ENCODE data around the gene COLEC12.

Gene COLEC12

DNA sequence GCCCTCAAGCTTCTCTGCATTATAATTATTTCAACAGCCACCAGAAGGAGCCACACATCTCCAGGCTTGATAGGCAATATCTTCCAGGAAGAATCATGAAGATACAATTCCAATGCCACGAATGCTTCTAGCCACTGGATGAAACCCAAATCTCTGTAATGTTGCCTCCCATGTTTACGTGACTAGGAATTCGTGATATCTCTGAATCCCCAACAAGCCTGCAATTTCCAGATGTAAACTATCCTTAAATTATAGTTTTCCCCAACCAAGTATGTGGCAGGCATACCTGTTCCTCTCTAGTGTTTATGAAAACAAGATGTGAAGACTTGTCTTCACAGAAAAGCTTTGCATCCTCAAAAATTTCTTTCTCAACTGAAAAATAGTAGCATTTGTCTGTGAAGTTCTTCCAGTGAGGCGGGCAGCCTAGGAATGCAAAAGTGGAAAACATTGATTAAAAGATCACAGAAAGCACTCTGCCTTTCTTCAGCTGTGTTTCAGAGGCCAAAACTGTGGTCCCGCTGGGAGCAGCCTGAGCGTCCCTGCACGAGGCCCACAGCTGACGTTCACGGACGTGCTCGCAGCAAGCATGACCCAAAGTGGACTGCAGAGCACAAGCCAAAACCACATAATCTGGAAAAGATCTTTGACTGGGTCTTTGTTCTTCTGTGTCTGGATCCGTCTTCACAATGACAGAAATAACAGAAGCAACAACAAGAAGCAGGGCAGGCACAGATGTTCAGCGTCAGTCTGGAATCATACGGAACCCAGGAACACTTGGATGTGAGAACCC, 167.6 kb downstream of the COLEC12 start:
- H3K4me3 ChIP-seq (ENCODE audit: insufficient read depth, low read depth, low read length) = no peak overlapping the region
- no peaks in the 10 kb centered on the region for H3K27me3 ChIP-seq (ENCODE audit: control insufficient read depth, insufficient read depth, low read length, poor library complexity, severe bottlenecking)
- no peak overlapping the region for H3K27ac ChIP-seq (ENCODE audit: insufficient read depth, low read depth, low read length, poor library complexity, severe bottlenecking)
- H3K36me3 ChIP-seq (ENCODE audit: control insufficient read depth, insufficient read depth, low read length) = peaks cover 5% of the 10 kb centered on the region
- H3K9me3 ChIP-seq (ENCODE audit: control insufficient read depth, low read length) = no peaks in the 10 kb centered on the region
- 94 to 96% methylated on average over 14 of the region's 14 CpGs for WGBS, 2 experiments
- no peaks in the 10 kb centered on the region for H3K4me1 ChIP-seq (ENCODE audit: control insufficient read depth, insufficient read depth, low read length)

DNA sequence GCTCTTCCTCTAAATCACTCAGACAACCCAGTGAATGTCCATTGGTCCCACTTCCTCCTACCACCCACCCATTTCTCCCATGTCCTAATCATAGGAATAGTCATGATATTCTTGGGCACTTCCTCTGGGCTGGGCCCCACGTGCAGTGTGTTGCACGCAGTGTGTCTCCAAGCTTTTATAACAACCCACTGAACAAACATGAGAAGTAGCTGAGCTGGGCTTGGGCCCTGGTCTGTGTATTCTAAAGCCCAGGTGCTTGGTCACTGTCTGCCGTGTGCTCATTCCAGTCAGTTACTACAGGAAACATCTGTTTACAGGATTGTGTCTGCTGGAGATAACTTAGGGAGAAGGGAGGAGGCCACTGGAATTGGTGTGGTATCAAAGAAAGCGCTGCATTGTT, 168.5 kb downstream of the COLEC12 start:
- Histone ChIP-seq H3K4me1 (ENCODE audit: control insufficient read depth, insufficient read depth, low read length) (no peaks in the 10 kb centered on the region), H3K27ac (ENCODE audit: insufficient read depth, low read depth, low read length, poor library complexity, severe bottlenecking) (no peak overlapping the region), H3K27me3 (ENCODE audit: control insufficient read depth, insufficient read depth, low read length, poor library complexity, severe bottlenecking) (no peaks in the 10 kb centered on the region), H3K9me3 (ENCODE audit: control insufficient read depth, low read length) (no peaks in the 10 kb centered on the region), H3K36me3 (ENCODE audit: control insufficient read depth, insufficient read depth, low read length) (peaks cover 9% of the 10 kb centered on the region), H3K4me3 (ENCODE audit: insufficient read depth, low read depth, low read length) (no peak overlapping the region)
- WGBS, 2 experiments = 91% methylated on average over 4 of the region's 4 CpGs

DNA sequence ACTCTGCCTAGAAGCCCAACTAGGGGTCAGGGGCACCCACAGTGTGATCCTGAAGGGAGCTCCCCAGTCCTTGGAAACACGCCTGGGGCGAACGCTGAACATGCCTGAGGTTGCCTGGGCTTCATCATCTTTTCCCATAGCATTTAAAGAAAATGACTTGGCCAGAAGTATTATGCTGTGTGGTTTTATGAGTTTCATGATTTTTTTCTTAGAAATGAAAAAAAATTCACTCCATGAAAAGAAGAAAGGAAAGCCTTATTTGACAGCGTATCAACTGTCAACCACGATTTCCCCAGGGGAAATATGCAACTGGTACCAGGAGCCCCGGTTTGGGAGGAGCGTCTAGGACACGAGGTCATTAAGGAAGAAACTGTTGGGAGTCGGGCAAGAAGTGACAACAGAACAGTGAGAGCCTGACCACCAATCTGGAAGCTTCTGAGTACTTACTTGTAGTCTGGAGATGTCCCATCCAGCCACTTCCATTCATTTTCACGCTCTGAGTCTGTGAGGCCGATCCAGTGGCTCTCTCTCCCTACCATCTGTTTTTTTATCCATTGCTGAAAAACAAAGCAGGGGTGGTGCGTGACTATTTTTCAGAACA, 169.2 kb downstream of the COLEC12 start:
- peaks cover 9% of the 10 kb centered on the region for H3K36me3 ChIP-seq (ENCODE audit: control insufficient read depth, insufficient read depth, low read length)
- no peak overlapping the region for H3K27ac ChIP-seq (ENCODE audit: insufficient read depth, low read depth, low read length, poor library complexity, severe bottlenecking)
- no peaks in the 10 kb centered on the region for H3K4me1 ChIP-seq (ENCODE audit: control insufficient read depth, insufficient read depth, low read length)
- no peaks in the 10 kb centered on the region for H3K27me3 ChIP-seq (ENCODE audit: control insufficient read depth, insufficient read depth, low read length, poor library complexity, severe bottlenecking)
- WGBS, 2 experiments = 89 to 91% methylated on average over 11 to 12 of the region's 12 CpGs
- no peak overlapping the region for H3K4me3 ChIP-seq (ENCODE audit: insufficient read depth, low read depth, low read length)
- no peaks in the 10 kb centered on the region for H3K9me3 ChIP-seq (ENCODE audit: control insufficient read depth, low read length)

DNA sequence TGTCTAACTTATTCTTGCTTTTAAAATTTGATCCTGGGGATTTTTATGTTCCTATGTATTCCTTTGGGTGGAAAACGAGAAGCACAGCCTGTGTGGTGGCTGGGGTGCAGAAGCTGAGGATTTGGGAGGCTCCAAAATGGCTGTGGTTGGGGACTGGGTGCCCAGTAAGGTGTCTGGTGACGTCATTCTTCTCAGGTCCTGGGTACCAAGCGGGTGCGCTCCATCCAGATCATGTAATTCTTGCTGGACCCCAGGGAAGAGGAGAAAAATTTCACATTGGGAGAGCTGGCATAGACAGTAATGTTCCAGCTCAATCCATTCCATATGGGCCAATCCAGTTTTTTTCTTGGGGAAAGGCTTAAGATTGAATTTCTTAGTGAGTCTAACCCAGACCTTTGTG, 171.6 kb downstream of the COLEC12 start:
- Histone ChIP-seq H3K27me3 (ENCODE audit: control insufficient read depth, insufficient read depth, low read length, poor library complexity, severe bottlenecking) (no peaks in the 10 kb centered on the region), H3K4me1 (ENCODE audit: control insufficient read depth, insufficient read depth, low read length) (no peaks in the 10 kb centered on the region), H3K27ac (ENCODE audit: insufficient read depth, low read depth, low read length, poor library complexity, severe bottlenecking) (no peak overlapping the region), H3K36me3 (ENCODE audit: control insufficient read depth, insufficient read depth, low read length) (peaks cover 4% of the 10 kb centered on the region), H3K4me3 (ENCODE audit: insufficient read depth, low read depth, low read length) (no peak overlapping the region), H3K9me3 (ENCODE audit: control insufficient read depth, low read length) (no peaks in the 10 kb centered on the region)
- WGBS, 2 experiments = 94 to 95% methylated on average over 4 of the region's 4 CpGs

DNA sequence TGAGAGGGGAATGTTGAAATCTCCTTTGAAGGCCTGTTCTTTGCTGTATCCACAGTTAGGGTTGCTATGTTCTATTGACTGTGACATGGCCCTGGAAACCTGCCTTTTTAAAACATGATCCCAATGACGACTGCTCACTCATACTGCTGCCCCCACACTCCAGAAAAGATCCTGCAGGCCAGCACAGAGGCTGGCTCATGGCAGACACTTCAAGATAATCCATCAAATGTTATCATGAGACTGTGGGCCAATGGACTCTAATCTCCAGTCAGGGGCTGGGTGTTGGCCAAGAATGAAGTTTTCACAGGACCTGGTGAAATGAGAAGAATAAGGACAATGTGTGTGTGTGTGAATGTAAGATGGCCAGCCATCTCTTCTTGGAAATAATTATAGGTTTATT, 173.7 kb downstream of the COLEC12 start:
- 85 to 88% methylated on average over 1 of the region's 1 CpG for WGBS, 2 experiments
- no peaks in the 10 kb centered on the region for H3K27me3 ChIP-seq (ENCODE audit: control insufficient read depth, insufficient read depth, low read length, poor library complexity, severe bottlenecking)
- H3K4me1 ChIP-seq (ENCODE audit: control insufficient read depth, insufficient read depth, low read length) = no peaks in the 10 kb centered on the region
- H3K36me3 ChIP-seq (ENCODE audit: control insufficient read depth, insufficient read depth, low read length) = peaks cover 4% of the 10 kb centered on the region
- no peaks in the 10 kb centered on the region for H3K9me3 ChIP-seq (ENCODE audit: control insufficient read depth, low read length)
- H3K4me3 ChIP-seq (ENCODE audit: insufficient read depth, low read depth, low read length) = no peak overlapping the region
- no peak overlapping the region for H3K27ac ChIP-seq (ENCODE audit: insufficient read depth, low read depth, low read length, poor library complexity, severe bottlenecking)

DNA sequence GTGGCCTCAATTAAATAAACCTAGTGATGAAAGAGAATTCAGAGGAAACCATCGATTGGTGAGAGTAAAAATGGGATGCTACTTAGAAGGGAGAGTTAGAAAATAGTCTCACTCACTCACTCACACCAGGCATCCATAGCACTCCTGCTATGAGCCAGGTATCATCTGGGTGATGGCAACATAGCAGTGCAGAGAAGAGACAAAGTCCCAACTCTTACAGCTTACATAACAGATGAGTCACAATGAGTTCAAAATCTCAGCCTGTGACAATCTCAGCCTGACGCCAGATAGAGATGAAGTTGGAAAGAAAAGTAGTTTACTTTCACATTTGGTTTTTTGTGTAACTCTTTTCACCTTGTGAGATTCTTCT, 177.3 kb downstream of the COLEC12 start:
- WGBS, 2 experiments = 95 to 97% methylated on average over 1 of the region's 2 CpGs
- Histone ChIP-seq H3K4me1 (ENCODE audit: control insufficient read depth, insufficient read depth, low read length) (no peaks in the 10 kb centered on the region), H3K27ac (ENCODE audit: insufficient read depth, low read depth, low read length, poor library complexity, severe bottlenecking) (no peak overlapping the region), H3K36me3 (ENCODE audit: control insufficient read depth, insufficient read depth, low read length) (peaks cover 9% of the 10 kb centered on the region), H3K27me3 (ENCODE audit: control insufficient read depth, insufficient read depth, low read length, poor library complexity, severe bottlenecking) (no peaks in the 10 kb centered on the region), H3K9me3 (ENCODE audit: control insufficient read depth, low read length) (no peaks in the 10 kb centered on the region), H3K4me3 (ENCODE audit: insufficient read depth, low read depth, low read length) (no peak overlapping the region)

DNA sequence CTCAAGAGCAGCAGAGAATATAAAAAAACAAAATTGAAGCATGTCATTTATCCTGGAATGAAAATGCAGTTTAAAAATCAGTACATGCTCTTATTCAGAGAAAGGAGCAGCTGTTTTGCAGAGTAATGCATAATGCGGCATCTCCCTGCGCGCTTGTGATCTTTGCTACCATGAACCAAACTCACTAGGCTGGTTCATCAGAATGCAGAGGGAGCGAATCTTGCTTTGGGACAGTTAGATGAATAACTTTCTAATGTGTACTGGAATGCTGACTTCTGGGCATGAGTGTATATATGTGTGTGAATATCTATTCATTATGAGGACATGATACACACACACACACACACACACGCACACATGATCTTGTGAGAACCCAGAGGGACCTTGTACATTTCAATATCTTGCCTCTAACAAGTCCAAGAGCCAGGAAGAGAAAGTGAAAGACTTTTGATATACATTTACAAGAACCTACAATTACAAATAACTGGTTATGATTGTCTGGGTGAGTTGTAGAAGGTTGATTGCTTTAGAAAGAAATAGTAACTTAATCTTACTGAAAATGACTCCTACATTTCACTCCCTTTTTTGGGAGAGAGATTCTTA, 178.5 kb downstream of the COLEC12 start:
- no peak overlapping the region for H3K4me3 ChIP-seq (ENCODE audit: insufficient read depth, low read depth, low read length)
- no peak overlapping the region for H3K27ac ChIP-seq (ENCODE audit: insufficient read depth, low read depth, low read length, poor library complexity, severe bottlenecking)
- H3K36me3 ChIP-seq (ENCODE audit: control insufficient read depth, insufficient read depth, low read length) = peaks cover 5% of the 10 kb centered on the region
- WGBS, 2 experiments = 90 to 100% methylated on average over 4 to 5 of the region's 5 CpGs
- H3K27me3 ChIP-seq (ENCODE audit: control insufficient read depth, insufficient read depth, low read length, poor library complexity, severe bottlenecking) = no peaks in the 10 kb centered on the region
- H3K4me1 ChIP-seq (ENCODE audit: control insufficient read depth, insufficient read depth, low read length) = no peaks in the 10 kb centered on the region
- H3K9me3 ChIP-seq (ENCODE audit: control insufficient read depth, low read length) = no peaks in the 10 kb centered on the region

DNA sequence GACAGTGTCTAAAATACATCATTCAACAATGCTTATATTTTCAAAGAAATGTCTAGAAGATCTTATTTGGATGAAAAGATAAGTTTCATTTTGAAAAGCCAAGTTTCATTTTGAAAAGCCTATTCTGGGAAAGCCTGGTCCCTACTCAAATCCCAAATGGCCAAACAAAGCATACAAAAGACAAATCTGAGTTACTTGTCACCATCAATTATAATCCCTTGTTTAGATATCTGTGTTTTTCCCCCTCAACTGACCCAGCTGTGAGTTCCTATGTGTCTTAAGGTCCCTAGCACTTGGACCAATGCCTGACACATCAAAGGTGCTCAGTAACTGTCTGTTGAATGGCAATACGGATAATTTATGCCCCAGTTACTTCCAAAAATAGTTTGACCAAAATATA, 180.3 kb downstream of the COLEC12 start:
- Histone ChIP-seq H3K4me1 (ENCODE audit: control insufficient read depth, insufficient read depth, low read length) (no peaks in the 10 kb centered on the region), H3K36me3 (ENCODE audit: control insufficient read depth, insufficient read depth, low read length) (peaks cover 5% of the 10 kb centered on the region), H3K9me3 (ENCODE audit: control insufficient read depth, low read length) (no peaks in the 10 kb centered on the region), H3K4me3 (ENCODE audit: insufficient read depth, low read depth, low read length) (no peak overlapping the region), H3K27ac (ENCODE audit: insufficient read depth, low read depth, low read length, poor library complexity, severe bottlenecking) (no peak overlapping the region), H3K27me3 (ENCODE audit: control insufficient read depth, insufficient read depth, low read length, poor library complexity, severe bottlenecking) (no peaks in the 10 kb centered on the region)
- 88% methylated on average over 1 of the region's 1 CpG; no CpG with 5 or more reads in 1 of the 2 experiments for WGBS, 2 experiments

DNA sequence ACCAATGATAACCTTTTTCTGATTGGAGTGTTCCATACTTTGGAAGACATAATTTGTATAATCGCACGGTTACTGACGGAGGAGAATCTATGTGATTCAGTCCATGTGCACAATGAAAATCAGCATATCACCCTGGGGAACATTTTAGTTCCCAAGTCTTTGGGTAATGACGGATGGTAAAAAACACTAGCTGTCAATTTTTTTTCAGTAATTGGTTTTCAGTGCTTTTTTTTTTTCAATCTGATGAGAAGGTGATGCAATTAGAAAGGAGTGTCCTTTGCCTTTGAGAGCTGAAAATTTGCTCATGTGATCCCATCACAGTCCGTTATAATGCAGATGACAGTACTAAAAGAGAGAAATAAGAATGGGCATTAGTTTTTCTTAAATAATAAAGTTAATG, 180.8 kb downstream of the COLEC12 start:
- no peak overlapping the region for H3K27ac ChIP-seq (ENCODE audit: insufficient read depth, low read depth, low read length, poor library complexity, severe bottlenecking)
- WGBS, 2 experiments = 96 to 97% methylated on average over 5 of the region's 5 CpGs
- peaks cover 5% of the 10 kb centered on the region for H3K36me3 ChIP-seq (ENCODE audit: control insufficient read depth, insufficient read depth, low read length)
- H3K4me3 ChIP-seq (ENCODE audit: insufficient read depth, low read depth, low read length) = no peak overlapping the region
- H3K27me3 ChIP-seq (ENCODE audit: control insufficient read depth, insufficient read depth, low read length, poor library complexity, severe bottlenecking) = no peaks in the 10 kb centered on the region
- no peaks in the 10 kb centered on the region for H3K9me3 ChIP-seq (ENCODE audit: control insufficient read depth, low read length)
- no peaks in the 10 kb centered on the region for H3K4me1 ChIP-seq (ENCODE audit: control insufficient read depth, insufficient read depth, low read length)

DNA sequence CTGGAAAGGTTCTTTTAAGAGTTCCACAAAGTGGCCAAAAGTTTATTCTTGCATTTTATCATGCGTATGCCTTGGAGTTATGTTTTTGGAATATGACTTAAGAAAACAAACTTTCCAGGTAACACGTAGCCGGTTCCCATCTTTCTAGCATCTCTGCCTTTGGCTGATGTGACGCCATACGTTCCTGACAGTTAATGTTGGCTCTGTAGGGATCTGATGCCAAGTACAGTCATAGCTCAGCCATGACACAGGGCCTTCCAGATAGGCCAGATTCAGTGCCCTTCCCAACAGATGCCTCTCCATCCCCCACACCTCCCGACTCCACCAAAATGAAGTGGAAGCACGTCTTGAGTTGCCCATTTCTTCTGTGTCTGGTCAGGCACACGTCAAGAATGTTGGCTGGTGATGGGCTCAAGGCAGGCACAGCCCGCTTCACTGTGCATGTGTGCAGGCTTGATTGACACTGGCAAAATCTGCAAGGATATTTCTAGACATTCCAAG, 181.7 kb downstream of the COLEC12 start:
- WGBS, 2 experiments = 90 to 93% methylated on average over 9 of the region's 9 CpGs
- H3K4me1 ChIP-seq (ENCODE audit: control insufficient read depth, insufficient read depth, low read length) = peaks cover 4% of the 10 kb centered on the region
- H3K4me3 ChIP-seq (ENCODE audit: insufficient read depth, low read depth, low read length) = no peak overlapping the region
- H3K27me3 ChIP-seq (ENCODE audit: control insufficient read depth, insufficient read depth, low read length, poor library complexity, severe bottlenecking) = no peaks in the 10 kb centered on the region
- H3K9me3 ChIP-seq (ENCODE audit: control insufficient read depth, low read length) = no peaks in the 10 kb centered on the region
- peaks cover 5% of the 10 kb centered on the region for H3K36me3 ChIP-seq (ENCODE audit: control insufficient read depth, insufficient read depth, low read length)
- H3K27ac ChIP-seq (ENCODE audit: insufficient read depth, low read depth, low read length, poor library complexity, severe bottlenecking) = no peak overlapping the region

Data from ectodermal cell (in vitro differentiated cells).